GM18519 (cell line): ENCODE results near the gene GNPTAB.
A peak's percentile ranks its signal among the peaks of the same experiment; 100 is the strongest.
"Not testable (repeated sequence)": the region's sequence is repeated elsewhere in the genome, so short reads cannot be mapped to it uniquely, and the experiment has no call there.

ENCODE experiments used
- ATAC-seq: cut with Tn5 transposase; IDR thresholded peaks from one replicate; pipeline ENCODE4 v1.9.1; 2021; ENCODE audit warnings: mild to moderate bottlenecking, moderate library complexity; ENCODE audit not compliant: unreplicated experiment, low FRiP score

GNPTAB gene

GRCh38 chr12:101830367-101831325 lies at the start of gene GNPTAB:
Gene GNPTAB (minus strand): TSS chr12:101830959. CDS start chr12:101830675, 284 bp downstream.
- ATAC-seq = peak; percentile 84

GRCh38 chr12:101878243-101878821 lies 47.6 kb upstream of the GNPTAB start:
- no peak for ATAC-seq

- no peak for ATAC-seq
Measured at GRCh38 chr12:101877806-101878242, 47.1 kb upstream of the GNPTAB start.

GRCh38 chr12:101876861-101877805 lies 46.4 kb upstream of the GNPTAB start, which contains the start of gene DRAM1:
Gene DRAM1 (plus strand): TSS chr12:101877580. CDS start chr12:101877790, 210 bp downstream.
- peak; percentile 77 for ATAC-seq

GRCh38 chr12:101876322-101876860 lies 45.6 kb upstream of the GNPTAB start:
- ATAC-seq = no peak

GRCh38 chr12:101875162-101875561 lies 44.4 kb upstream of the GNPTAB start:
- no peak for ATAC-seq

- ATAC-seq = no peak
Measured at GRCh38 chr12:101870925-101871324, 40.2 kb upstream of the GNPTAB start.

GRCh38 chr12:101867619-101868018 lies 36.9 kb upstream of the GNPTAB start:
- not testable (repeated sequence) for ATAC-seq

- no peak for ATAC-seq
Measured at GRCh38 chr12:101866615-101867373, 36.0 kb upstream of the GNPTAB start.

GRCh38 chr12:101863981-101864380 lies 33.2 kb upstream of the GNPTAB start:
- ATAC-seq = no peak

GRCh38 chr12:101862245-101862644 lies 31.5 kb upstream of the GNPTAB start:
- no peak for ATAC-seq

- ATAC-seq = not testable (repeated sequence)
Measured at GRCh38 chr12:101861688-101862087, 30.9 kb upstream of the GNPTAB start.

GRCh38 chr12:101859664-101860607 lies 29.2 kb upstream of the GNPTAB start:
- no peak for ATAC-seq

- ATAC-seq = no peak
Measured at GRCh38 chr12:101858361-101858760, 27.6 kb upstream of the GNPTAB start.

- ATAC-seq = no peak
Measured at GRCh38 chr12:101857043-101857558, 26.3 kb upstream of the GNPTAB start.

GRCh38 chr12:101856614-101857013 lies 25.9 kb upstream of the GNPTAB start:
- not testable (repeated sequence) for ATAC-seq

GRCh38 chr12:101855976-101856375 lies 25.2 kb upstream of the GNPTAB start:
- no peak for ATAC-seq

GRCh38 chr12:101855364-101855884 lies 24.7 kb upstream of the GNPTAB start:
- ATAC-seq = no peak
